ENCODE data around the gene PHF14.

- TF ChIP-seq CTCF (IDR thresholded peaks at IDR 0.05) (no peak), POLR2AphosphoS5 (IDR thresholded peaks at IDR 0.05) (no peak), POLR2A (IDR thresholded peaks at IDR 0.05) (no peak), EP300 (IDR thresholded peaks at IDR 0.05) (no peak)
These were observed 23.2 kb upstream of the PHF14 start for GRCh38 chr7:10950494-10950893.
